ENCODE results near the gene GPR137.

DNA sequence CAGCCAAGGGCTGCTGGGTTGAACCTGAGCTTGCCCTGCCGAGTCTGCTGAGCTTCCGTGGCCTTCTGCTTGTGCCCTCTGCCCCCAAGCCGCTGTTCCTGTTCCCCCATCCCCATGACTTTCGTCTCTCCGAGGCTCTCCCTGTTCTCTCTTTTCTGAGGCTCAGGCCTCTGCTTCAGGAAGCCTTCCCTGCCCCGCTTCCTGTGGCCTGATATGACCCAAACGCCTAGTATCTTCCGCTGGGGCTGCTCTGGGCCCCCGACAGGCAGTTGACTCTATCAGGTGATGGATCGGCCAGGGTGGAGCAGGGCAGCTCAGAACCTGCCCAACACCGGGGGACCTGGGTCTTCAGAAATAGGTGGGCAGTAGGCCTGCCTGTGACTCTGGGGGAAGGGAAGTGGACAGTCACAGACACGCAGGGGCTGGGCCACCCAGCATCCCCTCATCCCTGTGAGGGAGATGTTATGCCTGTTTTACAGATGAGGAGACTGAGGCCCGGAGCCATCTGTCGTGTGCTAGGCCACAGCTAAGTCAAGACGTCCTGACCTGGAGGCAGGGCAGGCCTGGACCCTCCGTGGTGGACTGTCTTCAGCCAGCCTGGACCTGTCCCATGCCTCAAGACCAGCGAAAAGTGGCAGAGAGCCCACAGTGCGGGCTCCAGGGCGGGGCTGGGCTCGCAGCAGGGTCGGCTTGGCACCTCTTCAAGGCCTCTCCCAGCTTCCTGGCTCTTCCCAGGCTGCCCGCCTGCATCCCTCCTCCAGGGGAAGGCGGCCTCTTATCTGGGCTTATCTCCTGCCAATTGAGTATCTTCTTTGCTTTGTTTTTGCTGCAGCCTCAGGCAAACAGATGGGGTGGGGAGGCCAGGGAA is 17.4 kb upstream of the GPR137 start:
- TF ChIP-seq, protein P1, sequence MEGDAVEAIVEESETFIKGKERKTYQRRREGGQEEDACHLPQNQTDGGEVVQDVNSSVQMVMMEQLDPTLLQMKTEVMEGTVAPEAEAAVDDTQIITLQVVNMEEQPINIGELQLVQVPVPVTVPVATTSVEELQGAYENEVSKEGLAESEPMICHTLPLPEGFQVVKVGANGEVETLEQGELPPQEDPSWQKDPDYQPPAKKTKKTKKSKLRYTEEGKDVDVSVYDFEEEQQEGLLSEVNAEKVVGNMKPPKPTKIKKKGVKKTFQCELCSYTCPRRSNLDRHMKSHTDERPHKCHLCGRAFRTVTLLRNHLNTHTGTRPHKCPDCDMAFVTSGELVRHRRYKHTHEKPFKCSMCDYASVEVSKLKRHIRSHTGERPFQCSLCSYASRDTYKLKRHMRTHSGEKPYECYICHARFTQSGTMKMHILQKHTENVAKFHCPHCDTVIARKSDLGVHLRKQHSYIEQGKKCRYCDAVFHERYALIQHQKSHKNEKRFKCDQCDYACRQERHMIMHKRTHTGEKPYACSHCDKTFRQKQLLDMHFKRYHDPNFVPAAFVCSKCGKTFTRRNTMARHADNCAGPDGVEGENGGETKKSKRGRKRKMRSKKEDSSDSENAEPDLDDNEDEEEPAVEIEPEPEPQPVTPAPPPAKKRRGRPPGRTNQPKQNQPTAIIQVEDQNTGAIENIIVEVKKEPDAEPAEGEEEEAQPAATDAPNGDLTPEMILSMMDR (IDR thresholded peaks at IDR 0.05): no peak
- TF ChIP-seq POLR2A (IDR thresholded peaks at IDR 0.05): no peak

Measured in tibial nerve (tissue), 3 donors.